RWPE2 (cell line): ENCODE data around the gene SLK.

Experiments used
- ATAC-seq: fragments of 200-7000 bp; cut with Tn5 transposase; 3 replicates; pipeline ENCODE4 v1.9.1; 2021; ENCODE audit warnings: low read depth
- DNase-seq: peaks from one replicate; pipeline ENCODE4 v3.0.0-alpha.2; 2020; ENCODE audit warnings: low spot score
- H3K27ac ChIP-seq: fragments of 450-650 bp; 2 replicates; pipeline ENCODE4 v1.5.1; 2017; ENCODE audit warnings: mild to moderate bottlenecking; ENCODE audit not compliant: poor library complexity, severe bottlenecking
- H3K27me3 ChIP-seq: fragments of 250-450 bp; sonication (Bioruptor Pico); 2 replicates; pipeline ENCODE4 v1.5.1; 2021; ENCODE audit warnings: mild to moderate bottlenecking, moderate library complexity; ENCODE audit not compliant: insufficient read depth, poor library complexity, severe bottlenecking
- H3K36me3 ChIP-seq: fragments of 250-450 bp; sonication (Bioruptor Pico); 2 replicates; pipeline ENCODE4 v1.5.1; 2020; ENCODE audit warnings: low read depth, mild to moderate bottlenecking, moderate library complexity
- H3K4me1 ChIP-seq: fragments of 250-450 bp; sonication (Bioruptor Pico); 2 replicates; pipeline ENCODE4 v1.5.1; 2021; ENCODE audit warnings: mild to moderate bottlenecking, moderate library complexity; ENCODE audit not compliant: insufficient read depth, poor library complexity, severe bottlenecking
- H3K4me3 ChIP-seq: fragments of 250-450 bp; sonication (Bioruptor Pico); 2 replicates; pipeline ENCODE4 v1.5.1; 2021; ENCODE audit warnings: mild to moderate bottlenecking, moderate library complexity; ENCODE audit not compliant: severe bottlenecking
- H3K9me3 ChIP-seq: fragments of 250-450 bp; sonication (Bioruptor Pico); 2 replicates; pipeline ENCODE4 v1.5.1; 2021; ENCODE audit warnings: mild to moderate bottlenecking, moderate library complexity; ENCODE audit not compliant: severe bottlenecking
- CTCF ChIP-seq: fragments of 450-650 bp; IDR thresholded peaks from one replicate; pipeline ENCODE4 v1.5.1; 2017; ENCODE audit warnings: mild to moderate bottlenecking, moderate library complexity; ENCODE audit not compliant: poor library complexity, severe bottlenecking

Gene SLK

GRCh38 chr10:104076743-104077160, 109.8 kb downstream of the SLK start:
- H3K27me3 ChIP-seq, result no peaks in the 10 kb centered on the region
- no peak for ATAC-seq
- DNase-seq, result no peak
- peaks cover 10% of the 10 kb centered on the region for H3K4me1 ChIP-seq
- no peaks in the 10 kb centered on the region for H3K9me3 ChIP-seq
- TF ChIP-seq CTCF, result no peak
- no peak overlapping the region for H3K4me3 ChIP-seq
- peaks cover 100% of the 10 kb centered on the region for H3K36me3 ChIP-seq
- no peak overlapping the region for H3K27ac ChIP-seq

- Histone ChIP-seq H3K27ac (no peak overlapping the region), H3K4me3 (no peak overlapping the region), H3K27me3 (no peaks in the 10 kb centered on the region), H3K4me1 (peaks cover 15% of the 10 kb centered on the region), H3K36me3 (peaks cover 100% of the 10 kb centered on the region), H3K9me3 (no peaks in the 10 kb centered on the region)
- DNase-seq, result no peak
- TF ChIP-seq CTCF, result no peak
- no peak for ATAC-seq
Measured at GRCh38 chr10:104077247-104077646, 110.3 kb downstream of the SLK start.

- Histone ChIP-seq H3K4me3 (no peak overlapping the region), H3K27ac (no peak overlapping the region), H3K27me3 (no peaks in the 10 kb centered on the region), H3K4me1 (peaks cover 17% of the 10 kb centered on the region), H3K36me3 (peaks cover 100% of the 10 kb centered on the region), H3K9me3 (no peaks in the 10 kb centered on the region)
- no peak for ATAC-seq
- no peak for DNase-seq
- TF ChIP-seq CTCF, result no peak
Measured at GRCh38 chr10:104077663-104078151, 110.8 kb downstream of the SLK start.
